ENCODE measurements around the gene TRIM38. TPM values are rescaled to one million over a fixed set of nuclear protein-coding genes. Genes with fewer than 3 reads are reported as not detected.
A peak's percentile ranks its signal among the peaks of the same experiment; 100 is the strongest.

Gene TRIM38
- total RNA-seq, 2 experiments from 2014 or later, result 17.0 to 17.5 TPM

DNA sequence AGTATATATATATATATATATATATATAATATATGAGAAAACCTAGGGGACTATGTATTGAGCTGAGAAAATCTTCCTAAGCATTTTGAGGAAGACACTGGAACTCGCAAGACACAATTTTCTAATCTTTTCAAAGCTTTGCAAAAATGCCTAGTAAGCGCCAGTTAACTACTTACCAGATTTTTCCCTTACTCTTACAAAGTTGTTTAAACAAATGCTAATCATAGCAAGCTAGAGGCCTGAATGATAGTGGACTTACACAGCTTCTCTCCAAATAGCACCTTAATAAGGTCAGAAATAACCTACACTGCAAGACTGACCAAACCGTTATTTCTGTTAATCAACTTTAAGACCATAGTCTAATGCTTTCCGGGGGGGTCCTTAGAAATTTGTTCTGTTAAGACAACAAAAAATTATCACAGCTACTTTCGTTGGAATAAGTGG lies 68.6 kb downstream of the TRIM38 start:
- intact Hi-C loops (cut with DNase I, micrococcal nuclease), result loop anchor here in 1 of 2 experiments (5.0 kb wide), 1 partner anchor 1106 kb away; a partner anchor contains a TSS
- H3K9me3 ChIP-seq (ENCODE audit: control insufficient read depth in 1 of 2, insufficient read depth in 1 of 2, low read length in 2 of 2), result no peaks in the 10 kb centered on the region
- DNase-seq (no peak), ATAC-seq (ENCODE audit: poor library complexity) (no peak)
- peak overlapping the region; percentile 30 to 48 for H3K27ac ChIP-seq (ENCODE audit: low read depth in 1 of 2, low read length in 2 of 2)
- Mint-ChIP-seq H3K36me3 (ENCODE audit: low read depth) (peaks cover 24% of the 10 kb centered on the region), H3K27me3 (no peaks in the 10 kb centered on the region), H3K4me3 (peak overlapping the region; percentile 97), H3K4me1 (ENCODE audit: low read depth) (peaks cover 52% of the 10 kb centered on the region), H3K9me3 (no peaks in the 10 kb centered on the region), H3K27ac (peak overlapping the region; percentile 99)
- peaks cover 41% of the 10 kb centered on the region for H3K4me1 ChIP-seq (ENCODE audit: insufficient read depth, low read length)
- ChIA-PET POLR2A (interaction anchor here (0.8 to 12.3 kb wide), 30 partner anchors 9 to 1862 kb away, joined by 3 to 919 read pairs (median 23); partner anchors contain the start of gene HFE), CTCF (interaction anchor here (1.0 to 3.9 kb wide), 11 partner anchors 11 to 565 kb away, joined by 3 to 17 read pairs (median 4); a partner anchor contains a TSS)
- TF ChIP-seq, protein P1, sequence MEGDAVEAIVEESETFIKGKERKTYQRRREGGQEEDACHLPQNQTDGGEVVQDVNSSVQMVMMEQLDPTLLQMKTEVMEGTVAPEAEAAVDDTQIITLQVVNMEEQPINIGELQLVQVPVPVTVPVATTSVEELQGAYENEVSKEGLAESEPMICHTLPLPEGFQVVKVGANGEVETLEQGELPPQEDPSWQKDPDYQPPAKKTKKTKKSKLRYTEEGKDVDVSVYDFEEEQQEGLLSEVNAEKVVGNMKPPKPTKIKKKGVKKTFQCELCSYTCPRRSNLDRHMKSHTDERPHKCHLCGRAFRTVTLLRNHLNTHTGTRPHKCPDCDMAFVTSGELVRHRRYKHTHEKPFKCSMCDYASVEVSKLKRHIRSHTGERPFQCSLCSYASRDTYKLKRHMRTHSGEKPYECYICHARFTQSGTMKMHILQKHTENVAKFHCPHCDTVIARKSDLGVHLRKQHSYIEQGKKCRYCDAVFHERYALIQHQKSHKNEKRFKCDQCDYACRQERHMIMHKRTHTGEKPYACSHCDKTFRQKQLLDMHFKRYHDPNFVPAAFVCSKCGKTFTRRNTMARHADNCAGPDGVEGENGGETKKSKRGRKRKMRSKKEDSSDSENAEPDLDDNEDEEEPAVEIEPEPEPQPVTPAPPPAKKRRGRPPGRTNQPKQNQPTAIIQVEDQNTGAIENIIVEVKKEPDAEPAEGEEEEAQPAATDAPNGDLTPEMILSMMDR (IDR thresholded peaks at IDR 0.05), result no peak
- no peaks in the 10 kb centered on the region for H3K36me3 ChIP-seq (ENCODE audit: insufficient read depth, low read length)
- peak overlapping the region; percentile 64 for H3K4me3 ChIP-seq (ENCODE audit: low read length)
- no peaks in the 10 kb centered on the region for H3K27me3 ChIP-seq (ENCODE audit: control insufficient read depth in 1 of 2, insufficient read depth in 2 of 2, low read length in 2 of 2)

DNA sequence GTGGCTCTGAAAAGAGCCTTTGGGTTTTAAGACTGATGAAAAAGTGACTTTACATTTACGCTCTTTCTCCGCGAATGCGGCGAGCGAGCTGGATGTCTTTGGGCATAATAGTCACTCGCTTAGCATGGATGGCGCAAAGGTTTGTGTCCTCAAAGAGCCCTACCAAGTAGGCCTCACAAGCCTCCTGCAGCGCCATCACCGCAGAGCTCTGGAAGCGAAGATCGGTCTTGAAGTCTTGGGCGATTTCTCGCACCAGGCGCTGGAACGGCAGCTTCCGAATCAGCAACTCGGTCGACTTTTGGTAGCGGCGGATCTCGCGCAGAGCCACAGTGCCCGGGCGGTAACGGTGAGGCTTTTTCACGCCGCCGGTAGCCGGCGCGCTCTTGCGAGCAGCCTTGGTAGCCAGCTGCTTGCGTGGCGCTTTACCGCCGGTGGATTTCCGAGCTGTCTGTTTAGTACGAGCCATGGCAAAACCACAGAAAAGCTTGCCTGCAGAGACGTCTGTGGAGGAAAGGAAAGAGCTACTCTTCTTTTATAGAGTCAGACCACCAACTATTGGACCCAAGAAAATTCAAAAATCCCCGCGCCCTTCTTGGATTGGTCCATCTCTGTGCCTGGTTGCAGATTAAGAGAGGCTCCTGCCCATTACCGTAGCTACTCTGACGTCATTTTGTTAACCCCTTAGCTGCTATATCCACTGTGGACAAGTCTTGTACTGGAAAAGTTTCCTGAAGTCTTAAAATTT lies 69.2 kb downstream of the TRIM38 start:
- intact Hi-C loops (cut with DNase I, micrococcal nuclease), result loop anchor here in 1 of 2 experiments (5.0 kb wide), 1 partner anchor 1106 kb away; a partner anchor contains a TSS
- Mint-ChIP-seq H3K27me3 (no peaks in the 10 kb centered on the region), H3K4me1 (ENCODE audit: low read depth) (peaks cover 46% of the 10 kb centered on the region), H3K9me3 (no peaks in the 10 kb centered on the region), H3K36me3 (ENCODE audit: low read depth) (peaks cover 18% of the 10 kb centered on the region), H3K27ac (peak overlapping the region; percentile 99), H3K4me3 (peak overlapping the region; percentile 97)
- ChIA-PET CTCF (interaction anchor here (0.8 to 3.9 kb wide), 14 partner anchors 9 to 1859 kb away, joined by 3 to 17 read pairs (median 4); a partner anchor contains a TSS), POLR2A (interaction anchor here (0.6 to 12.3 kb wide), 37 partner anchors 10 to 1862 kb away, joined by 3 to 919 read pairs (median 19); partner anchors contain the start of gene HFE)
- peak overlapping the region; percentile 42 to 72 for H3K27ac ChIP-seq (ENCODE audit: low read depth in 1 of 2, low read length in 2 of 2)
- ATAC-seq (ENCODE audit: poor library complexity) (peak; percentile 65), DNase-seq (peak; percentile 73 to 94 (median 81))
- peak overlapping the region; percentile 64 for H3K4me3 ChIP-seq (ENCODE audit: low read length)
- H3K4me1 ChIP-seq (ENCODE audit: insufficient read depth, low read length), result peaks cover 35% of the 10 kb centered on the region
- no peaks in the 10 kb centered on the region for H3K27me3 ChIP-seq (ENCODE audit: control insufficient read depth in 1 of 2, insufficient read depth in 2 of 2, low read length in 2 of 2)
- H3K9me3 ChIP-seq (ENCODE audit: control insufficient read depth in 1 of 2, insufficient read depth in 1 of 2, low read length in 2 of 2), result no peaks in the 10 kb centered on the region
- TF ChIP-seq, protein P1 (IDR thresholded peaks at IDR 0.05), result peak; percentile 22
- H3K36me3 ChIP-seq (ENCODE audit: insufficient read depth, low read length), result no peaks in the 10 kb centered on the region

DNA sequence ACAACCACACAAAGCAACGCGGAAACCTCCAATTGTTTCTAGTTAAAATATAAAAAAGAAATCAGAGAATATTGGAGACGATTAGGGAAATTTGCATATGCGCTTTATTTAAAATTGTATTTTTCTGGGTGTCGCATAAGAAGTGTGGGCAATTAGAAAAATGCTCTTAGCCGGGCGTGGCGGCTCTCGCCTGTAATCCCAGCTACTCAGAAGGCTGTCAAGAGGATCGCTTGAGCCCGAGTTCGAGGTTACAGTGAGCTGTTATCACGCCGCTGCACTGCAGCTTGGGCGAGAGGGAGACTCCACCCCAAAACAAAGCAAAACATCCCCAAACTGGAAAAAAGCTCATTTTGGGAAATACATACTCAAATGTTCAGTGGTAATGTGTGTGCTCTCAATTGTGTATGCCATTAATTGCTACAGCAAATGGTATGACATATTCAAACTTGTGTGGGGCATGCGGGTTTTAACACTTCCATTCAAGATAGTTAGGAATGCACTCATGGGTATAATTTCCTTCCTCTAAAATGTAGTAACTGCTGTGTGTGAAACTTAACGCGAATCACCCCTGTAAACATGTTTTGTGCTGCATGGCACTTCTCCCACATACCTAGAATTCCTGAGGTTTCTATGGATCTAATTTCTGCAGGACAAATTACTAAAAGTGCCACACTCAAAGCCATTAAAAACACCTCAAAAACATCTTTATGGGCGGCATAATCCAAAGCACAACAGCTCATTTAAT lies 69.9 kb downstream of the TRIM38 start:
- no peaks in the 10 kb centered on the region for H3K9me3 ChIP-seq (ENCODE audit: control insufficient read depth in 1 of 2, insufficient read depth in 1 of 2, low read length in 2 of 2)
- ChIA-PET POLR2A (interaction anchor here (0.6 to 12.3 kb wide), 39 partner anchors 10 to 1861 kb away, joined by 3 to 919 read pairs (median 19); partner anchors contain the start of gene HFE), CTCF (interaction anchor here (0.8 to 3.9 kb wide), 11 partner anchors 10 to 1858 kb away, joined by 3 to 17 read pairs (median 4); a partner anchor contains a TSS)
- intact Hi-C loops (cut with DNase I, micrococcal nuclease), result loop anchor here (1.0 to 5.0 kb wide), 3 partner anchors 11 to 1105 kb away; a partner anchor contains a TSS
- Mint-ChIP-seq H3K4me3 (peak overlapping the region; percentile 97), H3K27me3 (no peaks in the 10 kb centered on the region), H3K4me1 (ENCODE audit: low read depth) (peaks cover 38% of the 10 kb centered on the region), H3K36me3 (ENCODE audit: low read depth) (peaks cover 12% of the 10 kb centered on the region), H3K27ac (peak overlapping the region; percentile 99), H3K9me3 (no peaks in the 10 kb centered on the region)
- peak; percentile 8 for ATAC-seq (ENCODE audit: poor library complexity)
- peaks cover 29% of the 10 kb centered on the region for H3K4me1 ChIP-seq (ENCODE audit: insufficient read depth, low read length)
- peak overlapping the region; percentile 64 for H3K4me3 ChIP-seq (ENCODE audit: low read length)
- no peaks in the 10 kb centered on the region for H3K27me3 ChIP-seq (ENCODE audit: control insufficient read depth in 1 of 2, insufficient read depth in 2 of 2, low read length in 2 of 2)
- TF ChIP-seq, protein P1 (IDR thresholded peaks at IDR 0.05), result no peak
- H3K27ac ChIP-seq (ENCODE audit: low read depth in 1 of 2, low read length in 2 of 2), result peak overlapping the region; percentile 42 to 72
- H3K36me3 ChIP-seq (ENCODE audit: insufficient read depth, low read length), result no peaks in the 10 kb centered on the region
- DNase-seq, result peak in 4 of 14 experiments; percentile 27 to 62 (median 58)
